Fibroblast of upper back skin (primary cell): ENCODE results near the gene FRMD6.

Source experiments
- DNase-seq: peaks from one replicate; pipeline ENCODE4 v3.0.0-alpha.2; 2013

Gene FRMD6

DNA sequence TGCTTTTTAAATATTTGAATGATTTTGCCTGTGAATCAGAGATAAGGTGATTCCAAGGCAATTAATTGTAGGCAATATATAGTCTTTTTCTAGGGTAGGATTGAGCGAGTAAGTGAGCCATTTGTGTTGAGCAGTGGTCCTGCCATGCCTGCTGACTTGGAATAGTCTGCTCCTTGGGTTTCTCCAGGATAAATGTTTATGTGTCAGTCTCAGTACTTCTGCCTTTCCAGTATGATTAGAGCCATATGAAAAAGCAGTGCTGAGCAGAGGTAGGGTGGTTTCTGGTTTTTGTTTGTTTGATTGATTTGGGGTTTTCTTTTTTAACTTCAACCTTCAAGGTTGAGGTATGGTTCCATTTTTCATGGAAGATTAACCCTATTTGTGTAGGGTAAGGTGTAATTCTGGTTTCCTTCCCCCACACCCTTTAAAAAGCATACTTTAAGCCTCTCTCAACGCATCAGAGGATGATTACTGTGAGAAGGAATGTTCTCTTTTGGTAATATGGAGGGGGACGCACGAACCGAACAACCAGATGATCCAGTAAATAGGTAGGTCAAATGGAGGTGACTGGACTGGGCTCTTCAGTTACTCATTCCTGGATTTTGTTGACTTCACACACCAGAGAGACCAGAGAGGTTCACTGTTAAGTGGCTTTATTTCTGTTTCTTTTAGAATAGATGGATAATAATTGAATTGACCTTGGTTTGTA is 22.7 kb downstream of the FRMD6 start:
- peak; percentile 83 for DNase-seq

DNA sequence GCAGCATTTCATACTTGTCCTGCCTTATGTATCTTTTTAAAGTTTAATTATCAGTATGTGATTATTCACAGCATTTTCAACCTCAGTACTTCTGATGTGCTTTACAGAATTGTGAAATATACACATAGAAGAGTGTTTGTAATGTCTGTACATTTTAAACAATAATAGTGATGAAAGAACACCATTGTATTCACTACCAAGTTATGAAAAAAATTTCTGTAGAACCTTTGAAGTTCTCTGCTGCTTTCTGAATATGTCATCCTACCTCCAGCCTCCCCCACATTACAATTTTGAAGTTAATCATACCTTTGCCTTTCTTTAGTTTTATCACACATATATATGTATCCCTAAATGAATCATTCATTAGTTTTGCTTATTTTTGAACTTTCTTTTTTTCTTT is 24.8 kb downstream of the FRMD6 start:
- no peak for DNase-seq

DNA sequence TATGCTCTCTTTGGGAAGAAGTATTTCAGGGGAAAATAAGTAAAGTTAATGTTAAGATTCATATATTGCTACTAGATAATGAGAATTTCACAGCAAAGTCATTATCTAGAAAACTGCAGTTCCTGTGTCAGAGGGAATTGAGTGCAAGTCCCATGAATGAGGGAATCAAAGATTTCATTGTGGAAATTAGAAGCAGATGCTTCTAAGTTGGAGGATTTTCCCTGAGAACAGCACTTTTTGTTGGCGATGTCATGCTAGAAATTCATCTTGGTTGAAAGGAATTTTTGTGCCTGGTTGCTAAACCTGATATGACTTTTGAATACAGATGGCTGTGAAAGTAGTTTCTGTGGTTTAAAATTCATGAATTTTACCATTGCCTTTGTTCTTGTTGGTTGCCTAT is 25.6 kb downstream of the FRMD6 start:
- peak; percentile 86 for DNase-seq

DNA sequence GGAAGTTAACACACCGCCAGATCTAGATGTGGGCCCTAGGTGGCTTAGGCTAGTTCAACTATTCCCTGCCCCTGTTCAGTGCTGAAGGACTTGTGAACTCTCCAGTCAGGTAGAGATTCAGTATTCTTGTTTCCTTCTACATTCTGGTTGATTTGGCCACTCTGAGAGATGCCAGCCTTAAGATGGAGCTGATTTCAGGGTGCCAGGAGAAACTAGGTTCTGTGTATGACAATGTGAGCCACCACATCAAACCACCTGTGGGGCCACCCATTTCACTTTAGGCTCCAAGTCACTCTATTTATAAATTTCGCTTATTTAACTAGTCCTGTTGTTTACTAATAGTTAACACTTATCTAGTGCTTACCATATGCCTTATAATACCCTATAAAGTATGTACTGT is 26.0 kb downstream of the FRMD6 start:
- no peak for DNase-seq

DNA sequence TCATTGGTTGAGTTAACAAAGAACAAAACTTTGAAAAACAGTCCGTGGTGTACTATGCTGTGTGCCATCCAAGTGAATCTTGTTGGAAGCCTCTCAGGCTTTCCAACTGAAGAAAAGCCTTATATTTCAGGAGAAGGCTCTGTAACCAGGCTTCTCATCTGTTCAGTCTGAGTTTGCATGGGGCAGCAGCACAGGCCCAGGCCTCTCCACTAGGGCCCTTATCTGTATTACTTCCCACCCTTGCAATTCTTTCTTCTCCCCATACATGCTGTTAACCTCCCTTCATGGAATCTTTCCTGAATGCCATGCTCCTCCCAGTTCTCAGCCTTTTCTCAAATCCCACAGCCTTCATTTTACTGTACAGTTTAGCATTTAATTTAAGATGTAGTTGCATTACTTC is 28.3 kb downstream of the FRMD6 start:
- DNase-seq: no peak

DNA sequence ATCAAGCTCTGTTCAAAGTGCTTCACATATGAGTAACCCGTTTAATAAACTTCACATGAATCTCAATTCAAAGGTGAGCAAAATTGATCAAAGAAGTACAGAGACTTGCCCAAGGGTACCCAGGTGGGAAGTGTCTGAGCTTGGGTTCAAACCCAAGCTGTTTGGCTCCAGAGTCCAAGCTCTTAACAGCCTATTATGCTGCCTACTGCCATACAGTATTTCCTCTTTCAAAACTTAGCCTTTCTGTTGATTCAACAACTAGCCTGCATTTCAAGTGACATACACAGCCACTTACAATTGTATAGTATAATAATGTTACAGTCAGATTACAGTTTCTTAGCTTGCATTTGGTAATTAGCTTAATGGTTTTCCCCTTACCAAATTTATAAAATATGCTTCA is 29.7 kb downstream of the FRMD6 start:
- no peak for DNase-seq

DNA sequence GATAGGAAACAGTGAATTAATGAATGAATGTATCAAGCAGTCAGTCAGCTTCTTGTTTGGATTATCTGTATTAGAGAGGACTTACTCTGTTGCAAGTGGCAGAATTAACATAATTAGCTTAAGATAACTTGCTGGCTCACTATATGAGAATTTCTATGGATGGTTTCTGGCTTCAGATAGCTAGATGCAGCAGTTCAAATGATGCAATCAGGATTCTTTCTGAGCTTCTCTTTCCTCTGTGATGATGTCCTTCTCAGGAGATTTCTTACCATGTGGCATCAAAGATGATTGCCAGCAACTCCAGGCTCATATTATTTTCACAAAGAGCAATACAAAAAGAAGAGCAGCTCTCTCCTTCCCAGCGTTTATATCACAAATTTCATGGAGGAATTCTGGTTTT is 30.7 kb downstream of the FRMD6 start:
- DNase-seq: peak; percentile 72

DNA sequence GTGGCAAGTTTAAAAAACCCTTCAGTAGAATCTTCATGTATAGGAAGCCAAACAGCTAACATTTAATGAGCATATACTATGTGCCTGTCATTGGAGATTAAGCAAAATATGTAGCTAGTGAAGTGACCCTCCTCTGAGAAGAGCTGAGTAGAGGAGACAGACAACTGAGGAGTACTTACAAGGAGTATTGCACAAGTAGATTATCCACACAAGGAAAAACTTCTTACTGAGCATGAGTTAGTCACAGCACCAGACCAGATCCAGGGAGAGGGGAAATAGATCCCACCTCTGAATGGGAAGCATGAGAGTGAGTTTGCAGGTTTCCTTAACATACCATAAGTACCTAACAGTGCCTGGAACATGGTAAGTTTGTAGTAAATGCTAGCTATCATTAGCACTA is 33.0 kb downstream of the FRMD6 start:
- DNase-seq: no peak

DNA sequence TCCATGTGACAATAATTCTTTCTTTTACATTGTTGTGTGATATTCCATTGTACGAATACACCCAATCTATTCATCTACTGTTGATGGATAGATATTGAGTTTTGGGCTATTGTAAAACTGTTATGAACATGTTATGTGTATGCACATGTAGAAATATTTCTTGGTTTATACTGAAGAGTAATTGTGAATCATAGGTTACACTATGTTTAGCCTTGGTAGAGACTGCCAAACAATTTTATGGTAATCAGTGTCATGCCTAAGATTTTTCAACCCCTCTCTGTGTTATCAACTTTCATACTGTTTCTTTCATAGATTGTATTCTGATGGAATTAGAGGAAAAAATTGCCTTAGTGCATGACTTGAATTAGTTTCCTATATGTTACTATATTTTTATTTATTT is 39.5 kb downstream of the FRMD6 start:
- peak; percentile 47 for DNase-seq

DNA sequence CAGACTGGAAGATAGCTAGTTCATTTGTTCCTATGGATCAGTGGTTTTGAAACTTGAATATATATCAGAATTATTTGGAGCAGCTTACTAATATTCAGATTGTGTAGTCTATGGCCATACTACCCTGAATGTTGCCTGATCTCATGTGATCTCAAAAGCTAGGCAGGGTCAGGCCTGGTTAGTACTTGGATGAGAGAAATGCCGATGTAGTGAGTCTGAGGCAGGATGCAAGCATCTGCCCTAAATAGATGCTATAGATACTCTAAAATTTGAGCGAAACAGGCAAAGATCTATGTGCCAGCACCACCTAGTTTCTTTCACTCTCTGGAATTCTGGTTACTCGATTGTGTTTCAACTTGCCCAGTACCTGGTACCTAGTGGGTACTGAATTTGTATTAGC is 40.9 kb downstream of the FRMD6 start:
- no peak for DNase-seq

DNA sequence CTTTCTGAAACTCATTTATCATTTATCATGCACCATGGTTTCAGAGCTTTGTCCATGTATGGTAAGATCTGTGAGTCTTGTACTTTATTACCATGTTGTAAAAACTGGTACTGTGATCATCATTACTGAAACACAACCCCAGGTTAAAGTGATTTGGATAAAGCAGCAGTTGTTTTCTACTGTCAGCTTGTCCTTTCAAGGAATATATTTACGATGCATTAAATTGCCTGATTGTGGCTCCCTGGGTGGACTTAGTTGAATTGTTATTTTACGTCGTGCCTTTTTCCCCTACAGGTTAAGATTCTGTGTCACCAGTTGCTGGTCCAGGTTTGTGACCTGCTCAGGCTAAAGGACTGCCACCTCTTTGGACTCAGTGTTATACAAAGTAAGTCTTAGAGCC is 46.1 kb downstream of the FRMD6 start:
- no peak for DNase-seq

DNA sequence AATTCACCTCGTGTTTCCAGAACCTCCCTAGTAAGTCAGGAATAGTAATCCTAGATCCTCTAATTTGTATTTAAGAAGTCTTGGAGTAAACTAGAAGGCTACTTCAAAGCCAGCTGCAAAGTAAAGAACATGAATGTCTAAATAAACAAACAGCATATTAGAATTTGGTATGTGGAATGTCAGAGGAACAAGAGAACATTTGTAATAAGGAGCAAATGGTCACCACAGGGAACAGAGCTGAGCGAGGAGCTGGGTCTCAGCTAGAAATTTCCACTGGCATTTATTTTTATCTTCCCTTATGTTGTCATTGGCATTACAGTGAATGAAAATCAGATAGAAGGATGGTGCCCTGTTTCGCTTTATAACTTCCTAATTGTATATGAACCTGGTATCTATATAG is 50.2 kb downstream of the FRMD6 start:
- DNase-seq: no peak

DNA sequence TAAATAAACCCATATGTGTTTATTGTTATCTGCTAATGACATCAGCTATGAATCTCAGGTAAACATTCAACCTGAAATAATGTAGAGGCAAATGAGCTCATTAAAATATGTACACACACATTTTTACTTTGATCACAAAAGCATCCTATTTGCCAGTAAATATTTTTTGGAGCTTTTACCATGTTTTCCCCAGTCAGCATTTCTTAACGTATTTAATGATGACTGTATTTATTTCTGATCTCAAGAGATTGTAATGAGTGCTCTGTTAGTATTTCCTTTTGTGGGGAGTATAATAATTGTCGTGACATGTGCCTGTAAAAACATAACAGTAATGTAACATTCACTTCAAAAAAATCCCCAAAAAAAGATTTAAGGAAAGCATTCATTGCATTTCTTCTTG is 52.1 kb downstream of the FRMD6 start:
- DNase-seq: no peak

DNA sequence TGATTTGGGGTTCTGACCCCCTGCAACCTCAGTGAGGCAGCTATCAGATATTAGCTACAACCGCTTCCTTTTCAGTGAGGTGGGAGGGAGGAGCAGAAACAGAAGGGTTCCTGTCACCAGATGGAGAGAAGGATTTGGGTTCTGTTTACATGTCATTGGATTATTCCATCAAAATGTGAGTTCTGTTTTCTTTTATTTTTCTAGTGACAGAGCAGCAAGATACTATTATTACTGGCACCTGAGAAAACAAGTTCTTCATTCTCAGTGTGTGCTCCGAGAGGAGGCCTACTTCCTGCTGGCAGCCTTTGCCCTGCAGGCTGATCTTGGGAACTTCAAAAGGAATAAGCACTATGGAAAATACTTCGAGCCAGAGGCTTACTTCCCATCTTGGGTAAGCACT is 52.8 kb downstream of the FRMD6 start:
- no peak for DNase-seq

DNA sequence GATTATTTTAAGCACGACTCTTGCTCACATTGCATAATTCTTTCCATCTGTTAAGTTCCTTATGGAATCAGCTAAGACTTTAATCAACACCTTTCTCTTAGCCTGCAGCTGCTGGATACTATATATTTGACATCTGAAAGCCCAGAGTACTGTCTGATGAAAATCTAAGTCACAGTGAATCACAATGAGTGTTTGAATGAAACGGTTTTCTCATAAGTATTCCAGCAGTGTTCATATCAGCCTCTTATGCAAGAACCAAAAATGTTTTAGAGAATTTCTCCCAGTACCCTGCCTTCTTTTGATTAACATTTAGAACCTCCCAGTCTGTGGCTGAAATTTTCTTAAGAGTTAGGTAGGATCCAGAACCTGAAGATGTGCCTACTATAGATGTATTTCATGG is 55.6 kb downstream of the FRMD6 start:
- no peak for DNase-seq

DNA sequence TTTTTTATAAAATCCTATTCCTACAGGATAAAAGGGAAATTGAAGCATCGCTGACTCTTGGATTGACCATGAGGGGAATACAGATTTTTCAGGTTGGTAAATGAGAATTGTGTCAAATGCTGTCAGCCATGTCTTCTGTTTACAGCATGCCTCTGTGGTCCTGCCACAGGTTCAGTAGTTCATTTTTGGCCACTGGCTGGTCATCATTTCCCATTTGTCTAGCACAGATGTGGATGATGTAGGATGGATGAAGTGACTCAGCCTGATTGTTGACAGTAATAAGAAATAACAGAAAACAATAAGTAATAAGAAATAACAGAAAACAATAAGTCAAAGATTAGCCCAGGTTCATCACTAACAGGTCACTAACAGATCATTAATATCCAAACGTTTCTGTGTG is 59.8 kb downstream of the FRMD6 start:
- DNase-seq: no peak

DNA sequence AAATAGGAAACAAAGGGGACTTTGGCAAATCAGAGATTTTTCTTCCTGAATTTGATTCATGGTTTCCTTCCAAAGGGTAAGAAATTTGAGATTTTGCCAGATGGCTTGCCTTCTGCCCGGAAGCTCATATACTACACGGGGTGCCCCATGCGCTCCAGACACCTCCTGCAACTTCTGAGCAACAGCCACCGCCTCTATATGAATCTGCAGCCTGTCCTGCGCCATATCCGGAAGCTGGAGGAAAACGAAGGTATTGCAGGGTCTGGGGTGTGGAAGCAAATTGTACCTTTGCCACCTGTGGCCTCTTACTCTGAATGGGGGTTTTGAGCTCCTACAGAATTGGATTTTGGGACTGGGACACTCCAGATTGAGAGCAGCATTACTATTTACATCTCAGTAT is 63.5 kb downstream of the FRMD6 start:
- DNase-seq: no peak

DNA sequence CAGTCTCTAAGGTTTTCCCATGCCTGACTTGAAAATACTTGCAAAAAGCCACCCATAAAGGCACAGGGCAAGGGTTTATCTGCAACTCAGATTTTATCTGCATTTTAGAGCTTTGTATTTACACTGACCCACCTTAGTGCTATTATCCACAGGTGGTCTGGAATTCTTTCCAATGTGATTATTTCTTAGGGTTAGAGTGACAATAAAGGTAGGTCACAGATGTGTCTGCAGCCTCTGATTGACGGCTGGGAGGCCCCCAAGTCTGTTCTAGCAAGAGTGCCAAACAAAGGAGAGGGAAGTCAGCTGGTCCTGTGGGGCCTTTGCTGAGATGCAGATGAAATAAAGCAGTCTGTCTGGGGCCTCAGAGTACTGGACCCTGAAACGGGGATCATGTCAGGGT is 64.0 kb downstream of the FRMD6 start:
- DNase-seq: no peak

DNA sequence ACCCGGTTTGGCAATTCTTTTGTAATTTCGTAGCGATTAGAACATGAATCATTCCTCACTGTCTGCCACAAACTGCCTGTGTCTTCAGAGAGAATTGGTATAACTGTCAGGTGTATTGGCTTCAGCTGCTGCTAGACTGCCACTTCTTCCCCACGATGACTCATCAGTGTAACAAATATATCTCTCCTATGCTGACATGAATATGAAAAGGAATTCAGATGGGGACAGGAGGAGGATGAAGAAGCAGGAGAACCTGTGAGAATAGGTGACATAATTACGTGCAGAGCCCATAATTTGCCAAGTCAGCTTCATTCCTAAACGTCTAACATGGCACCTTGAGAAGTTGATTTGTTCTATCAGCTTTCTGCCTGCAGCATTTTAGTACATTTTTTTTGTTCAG is 64.9 kb downstream of the FRMD6 start:
- peak; percentile 38 for DNase-seq

DNA sequence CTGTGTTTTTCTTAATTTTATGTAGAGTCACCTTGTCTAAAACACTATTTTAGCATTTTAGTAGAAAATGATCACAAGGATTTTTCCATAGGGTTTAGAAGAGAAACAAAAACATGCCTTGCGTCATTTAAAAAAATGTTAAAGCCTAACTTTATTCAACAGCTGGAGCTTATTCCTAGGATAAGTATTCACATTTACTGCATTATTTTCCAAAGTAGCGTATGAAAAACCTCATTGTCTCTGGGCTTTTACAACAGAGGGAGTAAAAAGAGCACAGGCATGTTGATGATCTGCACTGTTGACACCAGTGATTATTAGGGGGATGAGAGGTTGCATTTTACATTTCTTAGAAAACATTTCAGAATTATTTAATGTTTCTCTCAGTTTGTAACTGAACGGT is 66.1 kb downstream of the FRMD6 start:
- DNase-seq: no peak

DNA sequence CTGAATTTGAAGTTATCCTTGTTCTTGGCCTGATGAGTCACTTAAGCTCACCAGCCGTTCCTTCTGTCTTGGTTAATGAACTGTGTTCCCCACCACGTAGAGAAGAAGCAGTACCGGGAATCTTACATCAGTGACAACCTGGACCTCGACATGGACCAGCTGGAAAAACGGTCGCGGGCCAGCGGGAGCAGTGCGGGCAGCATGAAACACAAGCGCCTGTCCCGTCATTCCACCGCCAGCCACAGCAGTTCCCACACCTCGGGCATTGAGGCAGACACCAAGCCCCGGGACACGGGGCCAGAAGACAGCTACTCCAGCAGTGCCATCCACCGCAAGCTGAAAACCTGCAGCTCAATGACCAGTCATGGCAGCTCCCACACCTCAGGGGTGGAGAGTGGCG is 68.2 kb downstream of the FRMD6 start:
- DNase-seq: no peak

DNA sequence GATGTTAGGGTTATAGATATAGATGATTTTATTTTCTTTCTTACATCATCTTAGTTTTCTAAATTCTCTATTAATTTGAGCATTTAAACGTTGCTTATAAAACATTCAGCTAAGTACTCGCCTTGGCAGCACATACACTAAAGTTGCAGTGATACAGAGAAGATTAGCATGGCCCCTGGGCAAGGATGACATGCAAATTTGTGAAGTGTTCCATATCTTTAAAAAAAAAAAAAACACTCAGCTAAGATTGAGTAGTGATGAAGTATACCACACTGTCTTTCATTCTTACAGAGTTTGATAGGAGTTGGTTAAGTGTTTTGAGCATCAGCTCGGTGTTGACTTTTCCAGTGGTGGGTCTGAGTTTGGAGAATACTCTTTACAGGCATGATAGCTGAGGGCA is 72.3 kb downstream of the FRMD6 start:
- DNase-seq: no peak

DNA sequence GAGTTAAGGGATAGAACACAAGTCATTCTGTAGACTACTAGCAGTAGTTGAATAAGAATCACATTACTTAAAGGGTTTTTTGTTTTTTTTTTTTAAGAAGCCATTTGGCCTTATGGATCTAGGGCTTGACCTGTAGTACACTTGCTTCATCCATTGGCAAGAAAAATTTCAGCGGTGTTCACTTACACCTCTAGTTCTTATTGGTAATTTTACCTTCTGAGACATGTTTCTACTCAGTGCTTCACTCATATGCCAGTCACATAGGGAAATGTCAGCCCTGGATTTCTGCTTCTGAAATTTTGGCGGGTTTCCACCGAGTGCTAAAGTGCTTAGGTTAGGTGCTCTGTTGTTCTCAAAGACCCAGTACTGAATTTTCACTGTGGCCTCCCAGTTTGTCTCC is 72.9 kb downstream of the FRMD6 start:
- DNase-seq: no peak

DNA sequence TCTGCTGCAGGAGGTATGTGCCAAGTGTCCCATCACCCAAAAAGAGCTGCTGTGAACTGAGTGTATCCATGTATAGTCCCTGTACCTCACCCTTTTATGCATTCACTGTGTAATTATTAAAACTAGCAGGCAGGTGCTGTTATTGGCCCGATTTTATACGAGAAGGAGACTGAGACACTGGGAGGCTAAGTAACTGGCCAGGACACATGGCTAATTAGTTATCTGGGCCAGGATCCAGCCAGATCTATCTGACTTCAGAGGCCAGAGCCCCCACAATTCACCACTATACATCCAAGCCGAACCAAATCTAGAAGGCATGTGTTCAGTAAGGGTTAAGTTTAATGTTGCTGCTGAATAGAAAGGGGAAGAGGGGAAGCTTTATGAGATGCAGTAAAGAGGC is 73.4 kb downstream of the FRMD6 start:
- DNase-seq: no peak

DNA sequence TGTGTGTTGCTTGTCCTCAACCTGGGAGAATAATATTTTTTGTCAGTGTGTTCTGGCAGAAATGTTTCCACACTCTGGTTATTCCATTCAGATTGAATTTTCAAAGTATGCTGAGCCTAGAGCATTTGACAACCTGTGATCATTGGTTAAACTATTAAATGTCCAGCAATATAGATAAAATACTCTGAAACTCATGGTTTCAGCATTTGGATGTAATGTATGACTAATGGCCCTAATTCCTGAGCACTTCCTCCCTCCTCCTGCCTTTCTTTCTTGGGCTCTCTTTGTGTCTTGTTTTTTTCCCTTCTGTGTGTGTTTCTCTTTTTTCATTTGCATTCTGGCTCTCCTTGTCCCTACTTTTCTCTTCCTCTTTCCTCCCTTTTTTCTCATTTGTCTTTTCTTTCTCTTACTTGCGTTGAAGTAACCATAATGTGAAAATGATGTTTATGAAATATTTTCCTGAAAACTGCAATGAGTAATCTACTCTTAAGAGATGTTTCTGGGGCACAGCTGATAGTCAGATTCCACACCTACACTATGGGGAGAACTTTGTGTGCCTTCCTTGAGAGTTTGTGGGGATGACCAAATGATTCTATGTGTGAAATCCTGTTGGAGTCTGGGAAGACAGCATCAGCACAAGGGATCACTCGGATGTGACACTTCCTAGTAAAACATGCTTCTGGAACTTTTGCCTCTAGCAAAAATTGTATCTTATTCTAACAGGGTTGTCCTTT is 74.6 kb downstream of the FRMD6 start:
- peak; percentile 64 for DNase-seq
